GM23338 (cell line): ENCODE data around the gene WNT11. TPM values are rescaled to one million over a fixed set of nuclear protein-coding genes. Genes with fewer than 3 reads are reported as not detected.

Source experiments
- ATAC-seq: fragments of 200-7000 bp; cut with Tn5 transposase; 3 replicates; pipeline ENCODE4 v1.9.1; 2020
- DNase-seq: peaks from one replicate; pipeline ENCODE4 v3.0.0-alpha.2; 2015; ENCODE audit warnings: low spot score
- H2AFZ ChIP-seq: fragments of 200-600 bp; sonication (generic); 2 replicates; pipeline ENCODE4 v1.8.0; 2016; ENCODE audit warnings: antibody characterized with exemption, mild to moderate bottlenecking, moderate library complexity
- H3F3A ChIP-seq: fragments of 200-600 bp; sonication (generic); replicated peaks from 2 replicates; pipeline ENCODE4 v1.8.0; 2017; ENCODE audit warnings: antibody characterized with exemption, mixed run types, low read depth
- H3K27ac ChIP-seq: fragments of 200-600 bp; sonication (generic); 2 replicates; pipeline ENCODE4 v1.6.1; 2016; ENCODE audit warnings: low read depth
- H3K27me3 ChIP-seq: fragments of 200-600 bp; sonication (generic); 2 replicates; pipeline ENCODE4 v1.8.0; 2016; ENCODE audit warnings: mild to moderate bottlenecking, mixed run types, moderate library complexity; ENCODE audit not compliant: insufficient read depth
- H3K36me3 ChIP-seq: fragments of 200-600 bp; sonication (generic); 2 replicates; pipeline ENCODE4 v1.8.0; 2016; ENCODE audit warnings: mild to moderate bottlenecking; ENCODE audit not compliant: insufficient read depth
- H3K4me1 ChIP-seq: fragments of 200-600 bp; sonication (generic); 2 replicates; pipeline ENCODE4 v1.8.0; 2016; ENCODE audit warnings: mild to moderate bottlenecking, moderate library complexity; ENCODE audit not compliant: insufficient read depth
- H3K4me2 ChIP-seq: fragments of 200-600 bp; sonication (generic); 2 replicates; pipeline ENCODE4 v1.7.1; 2017; ENCODE audit warnings: mixed run types
- H3K4me3 ChIP-seq: fragments of 200-600 bp; sonication (generic); 2 replicates; pipeline ENCODE4 v1.6.1; 2016; ENCODE audit warnings: mixed run types
- H3K79me2 ChIP-seq: fragments of 200-600 bp; sonication (generic); replicated peaks from 2 replicates; pipeline ENCODE4 v1.8.0; 2017; ENCODE audit warnings: mild to moderate bottlenecking; ENCODE audit not compliant: insufficient read depth
- H3K9me2 ChIP-seq: fragments of 200-600 bp; sonication (generic); 2 replicates; pipeline ENCODE4 v1.8.0; 2017; ENCODE audit not compliant: insufficient read depth
- H4K20me1 ChIP-seq: fragments of 200-600 bp; sonication (generic); replicated peaks from 2 replicates; pipeline ENCODE4 v1.8.0; 2017; ENCODE audit warnings: mild to moderate bottlenecking; ENCODE audit not compliant: insufficient read depth
- H3K27ac Mint-ChIP-seq: 2 replicates; pipeline ENCODE4 v1.8.0; 2020; ENCODE audit warnings: inconsistent platforms, mild to moderate bottlenecking, moderate library complexity, mixed read lengths
- H3K27me3 Mint-ChIP-seq: 3 replicates; pipeline ENCODE4 v1.8.0; 2022; ENCODE audit warnings: low read depth, mild to moderate bottlenecking, moderate library complexity, mixed read lengths, inconsistent platforms; ENCODE audit not compliant: insufficient read depth, poor library complexity
- H3K36me3 Mint-ChIP-seq: 3 replicates; pipeline ENCODE4 v1.8.0; 2021; ENCODE audit warnings: low read depth, mild to moderate bottlenecking, inconsistent platforms, moderate library complexity, mixed read lengths
- H3K4me1 Mint-ChIP-seq: 3 replicates; pipeline ENCODE4 v1.8.0; 2020; ENCODE audit warnings: mild to moderate bottlenecking, inconsistent platforms, mixed read lengths
- H3K4me3 Mint-ChIP-seq: 3 replicates; pipeline ENCODE4 v1.8.0; 2021; ENCODE audit warnings: moderate library complexity, mild to moderate bottlenecking, inconsistent platforms, mixed read lengths
- H3K9me3 Mint-ChIP-seq: 3 replicates; pipeline ENCODE4 v1.8.0; 2020; ENCODE audit warnings: moderate library complexity, mild to moderate bottlenecking, inconsistent platforms, mixed read lengths
- CREB1 ChIP-seq: fragments of 250-450 bp; sonication (Bioruptor Pico); IDR thresholded peaks from 2 replicates; pipeline ENCODE4 v1.5.0; 2020; ENCODE audit warnings: low read depth, mild to moderate bottlenecking, moderate library complexity
- CTCF ChIP-seq, 2 experiments: fragments of 200-600 bp in 1 of 2; sonication (generic) in 1 of 2; conservative IDR thresholded peaks; 2 replicates each; pipeline versions ENCODE4 v1.5.1 to v1.6.1; 2016 to 2017; ENCODE audit warnings: antibody characterized with exemption in 2 of 2, low read depth in 2 of 2, mild to moderate bottlenecking in 2 of 2, moderate library complexity in 1 of 2
- ETS1 ChIP-seq: IDR thresholded peaks from 2 replicates; pipeline ENCODE4 v1.6.1; 2016; ENCODE audit warnings: antibody characterized with exemption
- EZH2 ChIP-seq: fragments of 200-600 bp; sonication (generic); IDR thresholded peaks from one replicate; pipeline ENCODE4 v1.8.0; 2017; ENCODE audit warnings: antibody characterized with exemption, mild to moderate bottlenecking, low read depth; ENCODE audit not compliant: unreplicated experiment
- JUNB ChIP-seq: IDR thresholded peaks from one replicate; pipeline ENCODE4 v1.6.1; 2016; ENCODE audit warnings: antibody characterized with exemption; ENCODE audit not compliant: unreplicated experiment
- NANOG ChIP-seq: IDR thresholded peaks from 2 replicates; pipeline ENCODE4 v1.6.1; 2016; ENCODE audit warnings: antibody characterized with exemption, borderline replicate concordance
- POLR2AphosphoS5 ChIP-seq: IDR thresholded peaks from 2 replicates; pipeline ENCODE4 v1.6.1; 2016; ENCODE audit warnings: antibody characterized with exemption, low read depth
- ZNF114 ChIP-seq: fragments of 250-450 bp; sonication (Bioruptor Pico); IDR thresholded peaks from 2 replicates; pipeline ENCODE4 v1.5.0; 2020; ENCODE audit warnings: mild to moderate bottlenecking, moderate library complexity
- ZNF331 ChIP-seq: fragments of 250-450 bp; sonication (Bioruptor Pico); IDR thresholded peaks from 2 replicates; pipeline ENCODE4 v1.5.0; 2020; ENCODE audit warnings: low read depth, mild to moderate bottlenecking, moderate library complexity
- ZNF462 ChIP-seq: fragments of 250-450 bp; sonication (Bioruptor Pico); IDR thresholded peaks from 2 replicates; pipeline ENCODE4 v1.5.0; 2020; ENCODE audit warnings: mild to moderate bottlenecking, moderate library complexity
- polyA plus RNA-seq: library from polyadenylated mRNA; unstranded; fragments of >200 nt; fragmentation: Nextera tagmentation; extraction: Ambion mirVana; gene quantifications from 2 replicates; pipeline ENCODE4 v1.2.1, GENCODE V29; 2016
- total RNA-seq: library from RNA; depleted of rRNA; stranded (reverse); fragments of >200 nt; shearing (Covaris generic); gene quantifications from 2 replicates; pipeline ENCODE4 v1.2.3, GENCODE V29; 2014

The WNT11 gene
- total and polyA plus RNA-seq, 2 experiments from 2014 or later = 0.44 to 0.56 TPM

GRCh38 chr11:76185511-76185910 is 20.8 kb downstream of the WNT11 start:
- H3K27me3 ChIP-seq = no peaks in the 10 kb centered on the region
- ATAC-seq (no peak), DNase-seq (no peak)
- TF ChIP-seq EZH2 = no peak
- no peak for TF ChIP-seq ZNF331 (CRISPR knock-in tag)
- no peak for TF ChIP-seq POLR2AphosphoS5
- no peak for TF ChIP-seq ZNF462 (CRISPR knock-in tag)
- no peak for TF ChIP-seq JUNB
- no peak for TF ChIP-seq ZNF114 (CRISPR knock-in tag)
- no peak for TF ChIP-seq ETS1
- TF ChIP-seq CREB1 (CRISPR knock-in tag) = no peak
- no peak for TF ChIP-seq NANOG
- no peak for TF ChIP-seq CTCF (conservative IDR thresholded peaks at IDR 0.05; ENCODE audit: low read depth in 2 of 2)
- no peaks in the 10 kb centered on the region for H3K36me3 ChIP-seq
- 0 out of 2 replicates have a peak, but pooled peaks cover 3% of the 10 kb centered on the region for H3K4me1 ChIP-seq
- no peak overlapping the region; the same call in 1 of the 2 replicates for H2AFZ ChIP-seq
- H3K27ac Mint-ChIP-seq = no peak overlapping the region
- H3K4me3 Mint-ChIP-seq = no peak overlapping the region
- H3K36me3 Mint-ChIP-seq = no peaks in the 10 kb centered on the region
- H3K9me3 Mint-ChIP-seq = no peaks in the 10 kb centered on the region; the same call in 2 of the 3 replicates
- no peak overlapping the region for H3K4me3 ChIP-seq
- peaks cover 4% of the 10 kb centered on the region; the same call in 2 of the 3 replicates for H3K4me1 Mint-ChIP-seq
- H3K9me2 ChIP-seq = no peaks in the 10 kb centered on the region
- H3K79me2 ChIP-seq = no peaks in the 10 kb centered on the region
- H3F3A ChIP-seq = no peaks in the 10 kb centered on the region
- peaks cover 7% of the 10 kb centered on the region for H3K27me3 Mint-ChIP-seq
- H3K4me2 ChIP-seq = no peak overlapping the region
- no peaks in the 10 kb centered on the region for H4K20me1 ChIP-seq
- no peak overlapping the region for H3K27ac ChIP-seq
